Upper lobe of right lung (tissue), 1 donor: ENCODE results near the gene TCF15. TPM values are rescaled to one million over a fixed set of nuclear protein-coding genes. Genes with fewer than 3 reads are reported as not detected.
A peak's percentile ranks its signal among the peaks of the same experiment; 100 is the strongest.
"Not testable (repeated sequence)": the region's sequence is repeated elsewhere in the genome, so short reads cannot be mapped to it uniquely, and the experiment has no call there.

Experiments
- ATAC-seq: fragments of 200-7000 bp; cut with Tn5 transposase; one replicate; pipeline ENCODE4 v1.9.1; 2020; ENCODE audit warnings: mild to moderate bottlenecking, moderate library complexity
- DNase-seq: peaks from one replicate; pipeline ENCODE4 v3.0.0-alpha.2; 2020
- H3K27ac ChIP-seq: fragments of 200-600 bp; one replicate; pipeline ENCODE4 v1.8.0; 2022
- H3K27me3 ChIP-seq: fragments of 200-600 bp; one replicate; pipeline ENCODE4 v1.8.0; 2022; ENCODE audit warnings: mild to moderate bottlenecking
- H3K36me3 ChIP-seq: fragments of 200-600 bp; one replicate; pipeline ENCODE4 v1.8.0; 2022
- H3K4me1 ChIP-seq: fragments of 200-600 bp; one replicate; pipeline ENCODE4 v1.8.0; 2022
- H3K4me3 ChIP-seq: fragments of 200-600 bp; one replicate; pipeline ENCODE4 v1.8.0; 2022; ENCODE audit warnings: mild to moderate bottlenecking
- H3K9me3 ChIP-seq: fragments of 200-600 bp; one replicate; pipeline ENCODE4 v1.8.0; 2022
- CTCF ChIP-seq: fragments of 200-600 bp; IDR thresholded peaks from one replicate; pipeline ENCODE4 v1.8.0; 2022; ENCODE audit warnings: antibody characterized with exemption
- intact Hi-C: fragments of 100-400 bp; cut with DNase I; formaldehyde crosslinking; loops from one replicate; pipeline ENCODE4 v1.11.0; 2022
- total RNA-seq: library from RNA; stranded (reverse); fragmentation: NEBNext Ultra II Directional; extraction: Animal tissue kit (Norgen Biotek cat#: 25700); gene quantifications from one replicate; pipeline ENCODE4 v1.2.1, GENCODE V29; 2021
- donor health status: DM: no; HTN: yes; CAD: no; lungs with severe emphysema.

Gene TCF15
- total RNA-seq, 1 donor from 2014 or later: 0.43 TPM

GRCh38 chr20:588932-589672, 21.0 kb downstream of the TCF15 start:
- TF ChIP-seq CTCF: no peak
- H3K36me3 ChIP-seq: no peaks in the 10 kb centered on the region
- intact Hi-C loops: no loop called here
- H3K4me1 ChIP-seq: no peaks in the 10 kb centered on the region
- H3K9me3 ChIP-seq: no peaks in the 10 kb centered on the region
- DNase-seq: peak; percentile 55
- H3K4me3 ChIP-seq: no peak overlapping the region
- no peak overlapping the region for H3K27ac ChIP-seq
- ATAC-seq: no peak
- no peaks in the 10 kb centered on the region for H3K27me3 ChIP-seq

GRCh38 chr20:588476-588875, 21.6 kb downstream of the TCF15 start:
- ATAC-seq (no peak), DNase-seq (no peak)
- no peak for TF ChIP-seq CTCF
- no peaks in the 10 kb centered on the region for H3K9me3 ChIP-seq
- H3K4me3 ChIP-seq: no peak overlapping the region
- peaks cover 2% of the 10 kb centered on the region for H3K27me3 ChIP-seq
- no peak overlapping the region for H3K27ac ChIP-seq
- H3K36me3 ChIP-seq: no peaks in the 10 kb centered on the region
- H3K4me1 ChIP-seq: no peaks in the 10 kb centered on the region
- intact Hi-C loops: no loop called here

- no peak overlapping the region for H3K27ac ChIP-seq
- H3K4me3 ChIP-seq: no peak overlapping the region
- intact Hi-C loops: no loop called here
- H3K36me3 ChIP-seq: no peaks in the 10 kb centered on the region
- no peaks in the 10 kb centered on the region for H3K4me1 ChIP-seq
- no peak for TF ChIP-seq CTCF
- ATAC-seq: no peak
- no peak for DNase-seq
- peaks cover 8% of the 10 kb centered on the region for H3K27me3 ChIP-seq
- H3K9me3 ChIP-seq: no peaks in the 10 kb centered on the region
These were observed 25.2 kb downstream of the TCF15 start for GRCh38 chr20:584971-585301.

- DNase-seq (no peak), ATAC-seq (peak; percentile 45)
- H3K9me3 ChIP-seq: no peaks in the 10 kb centered on the region
- H3K27me3 ChIP-seq: peaks cover 9% of the 10 kb centered on the region
- H3K4me1 ChIP-seq: no peaks in the 10 kb centered on the region
- no peak overlapping the region for H3K27ac ChIP-seq
- intact Hi-C loops: no loop called here
- H3K4me3 ChIP-seq: no peak overlapping the region
- TF ChIP-seq CTCF: no peak
- H3K36me3 ChIP-seq: no peaks in the 10 kb centered on the region
These were observed 25.7 kb downstream of the TCF15 start for GRCh38 chr20:584161-584970.

GRCh38 chr20:582204-582603, 27.9 kb downstream of the TCF15 start:
- intact Hi-C loops: no loop called here
- H3K4me3 ChIP-seq: no peak overlapping the region
- no peaks in the 10 kb centered on the region for H3K36me3 ChIP-seq
- no peaks in the 10 kb centered on the region for H3K4me1 ChIP-seq
- H3K9me3 ChIP-seq: no peaks in the 10 kb centered on the region
- DNase-seq (no peak), ATAC-seq (no peak)
- no peak for TF ChIP-seq CTCF
- no peak overlapping the region for H3K27ac ChIP-seq
- H3K27me3 ChIP-seq: peaks cover 9% of the 10 kb centered on the region

- DNase-seq, H3K4me1 ChIP-seq, ATAC-seq, H3K27me3 ChIP-seq, H3K9me3 ChIP-seq, H3K36me3 ChIP-seq, H3K27ac ChIP-seq, intact Hi-C loops, H3K4me3 ChIP-seq: not testable (repeated sequence)
These were observed 31.0 kb downstream of the TCF15 start for GRCh38 chr20:578940-579690.
